HepG2 (cell line): ENCODE measurements around the gene SMG7. TPM values are rescaled to one million over a fixed set of nuclear protein-coding genes. Genes with fewer than 3 reads are reported as not detected.

ENCODE experiments used
- ATAC-seq: fragments of 200-7000 bp; cut with Tn5 transposase; 3 replicates; pipeline ENCODE4 v1.9.1; 2020; ENCODE audit warnings: mild to moderate bottlenecking, moderate library complexity
- BruUV-seq: library from RNA; stranded (reverse); fragments of 400-500 nt; replicated peaks from 2 replicates; lab custom pipeline; 2021; lab: Mats Ljungman, UMichigan
- CTCF ChIA-PET: fragments of 300-600 bp; formaldehyde crosslinking; extraction: SDS; loops from one replicate; lab custom pipeline; 2021; ENCODE audit warnings: low total read pairs, inconsistent platforms, low intra/inter-chr PET ratio; lab: Yijun Ruan, JAX
- POLR2A ChIA-PET: fragments of 350-600 bp; sonication (Branson Sonifier 250); formaldehyde crosslinking; loops from one replicate; lab custom pipeline; 2020; ENCODE audit warnings: antibody characterized with exemption, inconsistent platforms; lab: Yijun Ruan, JAX
- DNase-seq: peaks from one replicate; pipeline ENCODE4 v3.0.0-alpha.2; 2015; ENCODE audit warnings: low spot score
- FAIRE-seq: peaks from 3 replicates; lab custom pipeline; 2011; peaks lifted over from hg19 to GRCh38; lab: Jason Lieb, UNC
- H2AFZ ChIP-seq: one replicate; pipeline ENCODE4 v1.6.1; 2011; ENCODE audit warnings: low read length, inconsistent platforms
- H3K27ac ChIP-seq: fragments of 300-600 bp; 3 replicates; pipeline ENCODE4 v1.8.0; 2011; ENCODE audit warnings: mixed run types, mild to moderate bottlenecking, mixed read lengths, low read length, inconsistent platforms; ENCODE audit not compliant: insufficient read depth; ENCODE audit errors: extremely low read length
- H3K27me3 ChIP-seq, 2 experiments: fragments of 200-600 bp in 1 of 2; 2 replicates in 1 of 2; 3 replicates in 1 of 2; pipeline versions ENCODE4 v1.6.0 to v1.8.0; 2011; ENCODE audit warnings: low read length in 2 of 2, mild to moderate bottlenecking in 2 of 2, moderate library complexity in 2 of 2, inconsistent platforms in 1 of 2; ENCODE audit not compliant: insufficient read depth in 2 of 2, control insufficient read depth in 1 of 2
- H3K36me3 ChIP-seq, 2 experiments: fragments of 200-600 bp in 1 of 2; replicated peaks in 1 of 2; 2 replicates in 1 of 2; 3 replicates in 1 of 2; pipeline versions ENCODE4 v1.5.1 to v1.8.0; 2011; ENCODE audit warnings: low read length in 2 of 2, inconsistent platforms in 1 of 2; ENCODE audit not compliant: insufficient read depth in 2 of 2, control insufficient read depth in 1 of 2
- H3K4me1 ChIP-seq: 2 replicates; pipeline ENCODE4 v1.5.1; 2012; ENCODE audit warnings: low read length, inconsistent platforms; ENCODE audit not compliant: insufficient read depth
- H3K4me2 ChIP-seq: 2 replicates; pipeline ENCODE4 v1.6.0; 2011; ENCODE audit warnings: low read depth, low read length, inconsistent platforms
- H3K4me3 ChIP-seq, 3 experiments: fragments of 200-600 bp in 1 of 3; sonication (generic), shearing (Covaris generic) in 1 of 3; replicated peaks in 1 of 3; 2 replicates each; pipeline ENCODE4 v1.5.1; 2011 to 2016; ENCODE audit warnings: low read length in 3 of 3, inconsistent platforms in 2 of 3, low read depth in 2 of 3, mild to moderate bottlenecking in 2 of 3, control low read depth in 1 of 3, mixed read lengths in 1 of 3; ENCODE audit not compliant: insufficient read depth in 1 of 3
- H3K79me2 ChIP-seq: one replicate; pipeline ENCODE4 v1.6.1; 2011; ENCODE audit warnings: low read length, inconsistent platforms; ENCODE audit not compliant: insufficient read depth
- H3K9ac ChIP-seq: 2 replicates; pipeline ENCODE4 v1.6.0; 2011; ENCODE audit warnings: mild to moderate bottlenecking, low read depth, low read length, inconsistent platforms; ENCODE audit not compliant: insufficient read depth
- H3K9me3 ChIP-seq: 2 replicates; pipeline ENCODE4 v1.5.1; 2012; ENCODE audit warnings: mild to moderate bottlenecking, low read length
- H4K20me1 ChIP-seq: 2 replicates; pipeline ENCODE4 v1.6.0; 2011; ENCODE audit warnings: inconsistent platforms, mild to moderate bottlenecking, low read length, moderate library complexity; ENCODE audit not compliant: insufficient read depth
- ADNP ChIP-seq: sonication (generic); formaldehyde crosslinking; IDR thresholded peaks from 2 replicates; pipeline ENCODE4 v1.4.0; 2020; ENCODE audit warnings: missing genetic modification reagents
- MNT ChIP-seq: fragments of 450-650 bp; IDR thresholded peaks from 2 replicates; pipeline ENCODE4 v1.6.1; 2016
- SP2 ChIP-seq: sonication (generic); formaldehyde crosslinking; IDR thresholded peaks from 2 replicates; pipeline ENCODE4 v1.5.1; 2020; ENCODE audit warnings: mild to moderate bottlenecking, missing genetic modification reagents
- ZNF274 ChIP-seq: sonication (generic); formaldehyde crosslinking; IDR thresholded peaks from 2 replicates; pipeline ENCODE4 v1.5.1; 2020; ENCODE audit warnings: mild to moderate bottlenecking, missing genetic modification reagents
- WGBS: methylation state at CpG from one replicate; pipeline ENCODE4 v1.1.6; 2017; ENCODE audit warnings: low lambda C conversion rate; 5-methylcytosine and 5-hydroxymethylcytosine counted together
- in situ Hi-C: cut with HindIII; loops from 2 replicates; pipeline ENCODE4 v1.10.0; 2017; ENCODE audit warnings: low pct_unique_long_range_greater_than_20kb; ENCODE audit not compliant: extremely low pct_ligation_motif_present
- intact Hi-C: fragments of 100-400 bp; cut with micrococcal nuclease; formaldehyde crosslinking; loops from one replicate; pipeline ENCODE4 v1.10.0; 2022; ENCODE audit not compliant: unreplicated experiment
- polyA plus RNA-seq, 8 experiments: library from polyadenylated mRNA; depleted of rRNA in 3 of 8; stranded (reverse) in 7 of 8; unstranded in 1 of 8; fragments of >200 nt; fragmentation: Illumina TruSeq in 4 of 8; extraction: Trizol in 4 of 8; gene quantifications; 2 replicates each; pipeline versions ENCODE4 v1.2.1 to v1.2.3, GENCODE V29; 2011 to 2016; ENCODE audit warnings: low read depth in 4 of 8, missing spikeins in 1 of 8, mixed read lengths in 1 of 8; ENCODE audit not compliant: insufficient read depth in 1 of 8
- total RNA-seq, 5 experiments: library from RNA; depleted of rRNA; stranded (reverse); fragments of >200 nt; fragmentation: Illumina TruSeq; extraction: Trizol; gene quantifications; 2 replicates each; pipeline ENCODE4 v1.2.3, GENCODE V29; 2016; ENCODE audit warnings: low read depth in 1 of 5

SMG7 gene
- total and polyA plus RNA-seq, 2 of the 13 experiments (the other 11 are each of a cell fraction or from before 2014, with no cell fraction given), result 14.9 to 27.9 TPM

GRCh38 chr1:183477986-183478781, 5.9 kb downstream of the SMG7 start:
- POLR2A ChIA-PET, result no interaction called here
- 94% methylated on average over 3 of the region's 3 CpGs for WGBS
- CTCF ChIA-PET, result no interaction called here
- no peak overlapping the region for H3K4me2 ChIP-seq
- H3K4me1 ChIP-seq, result peaks cover 60% of the 10 kb centered on the region
- no peak overlapping the region for H3K27ac ChIP-seq
- no peaks in the 10 kb centered on the region; a peak in 1 of 5 replicates for H3K27me3 ChIP-seq
- 0 out of 2 replicates have a peak, but pooled peaks have one; percentile 13 for TF ChIP-seq MNT
- TF ChIP-seq ZNF274 (CRISPR knock-in tag), result no peak
- H3K9me3 ChIP-seq, result no peaks in the 10 kb centered on the region
- in situ Hi-C loops (no loop called here), intact Hi-C loops (no loop called here)
- no peak overlapping the region for H2AFZ ChIP-seq
- FAIRE-seq (no peak), ATAC-seq (no peak), DNase-seq (no peak)
- no peak overlapping the region for H3K4me3 ChIP-seq
- H3K9ac ChIP-seq, result no peak overlapping the region
- peaks cover 98% of the 10 kb centered on the region for H3K79me2 ChIP-seq
- peaks cover 15% of the 10 kb centered on the region for H4K20me1 ChIP-seq
- H3K36me3 ChIP-seq, result peaks cover 0 to 4% of the 10 kb centered on the region in 2 experiments; a peak in 1 of 5 replicates
- no TSS peak for BruUV-seq

- Histone ChIP-seq H3K4me1 (peaks cover 32% of the 10 kb centered on the region), H3K36me3 (peaks cover 0 to 4% of the 10 kb centered on the region in 2 experiments; a peak in 1 of 5 replicates), H2AFZ (no peak overlapping the region), H3K9me3 (no peaks in the 10 kb centered on the region), H3K4me2 (no peak overlapping the region), H4K20me1 (peaks cover 12% of the 10 kb centered on the region), H3K79me2 (peaks cover 99% of the 10 kb centered on the region), H3K9ac (no peak overlapping the region), H3K4me3 (no peak overlapping the region), H3K27me3 (no peaks in the 10 kb centered on the region), H3K27ac (no peak overlapping the region)
- TF ChIP-seq SP2 (no peak), ADNP (CRISPR knock-in tag) (no peak)
- 100% methylated on average over 1 of the region's 1 CpG for WGBS
- FAIRE-seq, result no peak
- ATAC-seq, result no peak
- no TSS peak for BruUV-seq
- intact Hi-C loops, result no loop called here
- no peak for DNase-seq
- ChIA-PET POLR2A (no interaction called here), CTCF (no interaction called here)
- in situ Hi-C loops, result no loop called here
Measured at GRCh38 chr1:183480971-183481441, 8.7 kb downstream of the SMG7 start.
